A673 (cell line): Measurements from ENCODE around the gene CCDC69.

Source experiments
- CTCF ChIP-seq: fragments of 300-800, 200-600 bp; sonication (generic); conservative IDR thresholded peaks from 2 replicates; pipeline ENCODE4 v1.5.1; 2017; ENCODE audit warnings: low read depth, mild to moderate bottlenecking, antibody characterized with exemption, low read length, moderate library complexity, mixed read lengths
- EZH2 ChIP-seq: fragments of 200-600 bp; sonication (generic); IDR thresholded peaks from 2 replicates; pipeline ENCODE4 v1.6.1; 2017; ENCODE audit warnings: borderline replicate concordance, low read depth, mild to moderate bottlenecking, mixed read lengths, antibody characterized with exemption, low read length; ENCODE audit not compliant: poor library complexity, severe bottlenecking

- TF ChIP-seq EZH2 (no peak), CTCF (no peak)
Measured at GRCh38 chr5:151138114-151138513, 85.8 kb downstream of the CCDC69 start.
